Eye (tissue), 1 donor: ENCODE data around the gene TFAP2E.

Experiments
- DNase-seq: peaks from one replicate; pipeline ENCODE4 v3.0.0-alpha.2; 2015

Gene TFAP2E

DNA sequence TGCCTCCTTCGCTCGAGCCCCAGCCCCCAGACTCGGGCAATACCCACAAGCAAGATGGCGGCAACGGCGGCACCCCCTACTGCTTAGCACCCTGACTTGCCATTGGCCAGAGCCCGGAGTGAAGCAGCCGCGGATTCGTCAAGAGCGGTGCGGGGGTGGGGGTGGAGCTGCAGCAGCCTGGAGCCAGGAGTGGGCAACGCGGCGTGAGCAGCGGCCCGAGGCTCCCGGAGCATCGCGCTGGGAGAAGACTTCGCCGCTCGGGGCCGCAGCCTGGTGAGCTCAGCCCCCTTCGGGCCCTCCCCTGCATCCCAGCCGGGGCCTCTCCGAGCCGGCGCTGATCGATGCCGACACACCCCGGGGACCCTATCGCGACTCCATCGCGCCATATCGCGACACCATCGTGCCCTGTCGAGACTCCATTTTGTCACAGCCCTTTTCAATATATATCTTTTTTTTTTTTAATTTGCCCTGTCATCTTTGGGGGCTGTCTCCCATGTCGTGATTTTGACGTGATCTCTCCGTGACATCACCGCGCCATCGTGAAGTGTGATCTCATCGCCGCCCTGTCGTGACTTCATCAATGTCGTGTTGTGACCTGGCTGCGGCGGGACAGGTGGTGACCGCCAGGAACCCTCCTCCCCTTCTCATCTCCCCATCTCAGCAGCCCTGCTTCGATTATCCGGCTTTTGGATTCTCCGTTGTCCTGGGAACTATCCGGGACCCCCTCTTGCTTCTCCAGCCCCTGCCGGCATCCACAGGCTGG lies 15.3 kb upstream of the TFAP2E start, which contains the start of gene NCDN:
TSS of gene NCDN (plus strand) at position 189 of the 763 bp plus-strand sequence. CDS start at position 581, 392 bp downstream.
- DNase-seq = peak; percentile 99

DNA sequence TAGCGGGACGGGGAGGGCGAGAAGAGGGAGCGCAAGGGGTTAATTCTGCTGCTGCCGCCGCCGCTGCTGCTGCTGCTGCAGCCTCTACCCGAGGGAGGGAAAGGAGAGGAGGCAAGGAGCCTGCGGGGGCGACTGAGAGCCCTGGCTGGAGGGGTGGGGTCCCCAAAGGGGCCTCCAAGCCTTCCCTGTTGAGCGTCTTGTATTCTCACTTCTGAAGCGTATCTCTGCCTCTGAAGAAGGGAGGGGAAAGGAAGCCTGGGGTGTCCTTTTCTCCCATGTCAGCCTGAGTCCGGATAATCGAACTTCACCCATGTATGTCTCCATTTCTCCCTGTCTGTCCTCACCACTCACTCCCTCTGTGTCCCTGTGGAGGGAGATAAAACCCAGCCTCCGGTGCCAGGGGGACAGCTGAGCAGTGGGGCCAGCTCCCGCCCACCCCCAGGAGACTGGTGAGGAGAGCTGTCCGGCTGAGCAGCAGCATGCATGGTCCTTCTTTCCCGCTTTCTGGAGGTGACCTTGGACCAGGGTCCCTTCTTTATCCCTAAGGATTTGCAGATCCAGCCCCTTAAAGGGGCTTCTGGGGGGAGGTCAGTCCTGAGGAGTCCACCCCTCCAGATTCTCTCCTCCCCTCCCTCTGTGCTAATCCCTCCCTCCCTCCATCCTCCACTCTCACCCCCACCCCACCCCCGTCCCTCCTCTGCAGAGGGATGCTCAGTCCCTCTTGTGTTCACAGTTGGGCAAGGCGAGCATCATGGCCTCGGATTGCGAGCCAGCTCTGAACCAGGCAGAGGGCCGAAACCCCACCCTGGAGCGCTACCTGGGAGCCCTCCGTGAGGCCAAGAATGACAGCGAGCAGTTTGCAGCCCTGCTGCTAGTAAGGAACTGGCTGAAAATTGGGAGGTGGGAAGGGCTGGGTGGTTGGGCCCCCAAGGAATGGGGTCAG lies 14.5 kb upstream of the TFAP2E start:
- DNase-seq = peak; percentile 83

DNA sequence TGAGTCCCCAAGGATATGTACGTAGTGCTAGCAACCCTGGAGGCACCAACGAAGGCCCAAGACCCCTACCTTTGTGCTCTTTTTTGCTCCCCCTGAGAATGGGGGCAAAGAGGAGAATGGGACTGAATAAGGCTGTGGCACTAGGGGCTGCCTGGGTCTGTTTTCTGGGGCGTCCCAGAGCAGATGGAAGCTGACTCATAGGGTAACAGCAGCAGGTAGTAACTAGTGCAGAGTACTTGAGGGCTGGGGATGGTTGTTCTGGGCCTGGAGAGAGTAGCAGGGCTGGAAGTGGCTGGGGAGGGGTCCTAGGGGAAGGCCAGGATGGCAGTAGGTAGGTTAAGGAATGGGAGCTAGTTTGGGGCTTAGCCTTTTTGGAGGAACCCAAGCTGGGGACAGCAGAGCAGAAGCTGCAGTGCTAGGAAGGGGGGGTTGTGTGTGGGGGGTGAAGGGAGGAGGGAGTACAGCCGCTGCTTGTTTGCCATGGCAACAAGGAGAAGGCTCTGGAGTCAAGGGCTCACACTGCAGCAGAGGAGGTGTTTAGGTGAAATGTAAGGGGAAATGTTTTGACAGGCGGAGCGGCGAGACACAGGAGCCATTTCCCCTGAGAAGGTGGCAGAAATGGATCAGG lies 13.7 kb upstream of the TFAP2E start:
- no peak for DNase-seq

DNA sequence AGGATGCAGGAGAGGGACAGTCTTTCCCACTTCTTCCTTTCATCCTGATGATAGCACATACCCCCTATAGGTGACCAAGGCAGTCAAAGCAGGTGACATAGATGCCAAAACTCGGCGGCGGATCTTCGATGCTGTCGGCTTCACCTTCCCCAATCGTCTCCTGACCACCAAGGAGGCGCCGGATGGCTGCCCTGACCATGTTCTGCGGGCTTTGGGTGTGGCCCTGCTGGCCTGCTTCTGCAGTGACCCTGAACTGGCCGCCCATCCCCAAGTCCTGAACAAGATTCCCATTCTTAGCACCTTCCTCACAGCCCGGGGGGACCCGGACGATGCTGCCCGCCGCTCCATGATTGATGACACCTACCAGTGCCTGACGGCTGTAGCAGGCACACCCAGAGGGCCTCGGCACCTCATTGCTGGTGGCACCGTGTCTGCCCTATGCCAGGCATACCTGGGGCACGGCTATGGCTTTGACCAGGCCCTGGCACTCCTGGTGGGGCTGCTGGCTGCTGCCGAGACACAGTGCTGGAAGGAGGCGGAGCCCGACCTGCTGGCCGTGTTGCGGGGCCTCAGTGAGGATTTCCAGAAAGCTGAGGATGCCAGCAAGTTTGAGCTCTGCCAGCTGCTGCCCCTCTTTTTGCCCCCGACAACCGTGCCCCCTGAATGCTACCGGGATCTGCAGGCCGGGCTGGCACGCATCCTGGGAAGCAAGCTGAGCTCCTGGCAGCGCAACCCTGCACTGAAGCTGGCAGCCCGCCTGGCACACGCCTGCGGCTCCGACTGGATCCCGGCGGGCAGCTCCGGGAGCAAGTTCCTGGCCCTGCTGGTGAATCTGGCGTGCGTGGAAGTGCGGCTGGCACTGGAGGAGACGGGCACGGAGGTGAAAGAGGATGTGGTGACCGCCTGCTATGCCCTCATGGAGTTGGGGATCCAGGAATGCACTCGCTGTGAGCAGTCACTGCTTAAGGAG lies 12.6 kb upstream of the TFAP2E start:
- DNase-seq = no peak

GRCh38 chr1:35561297-35561971 lies 11.7 kb upstream of the TFAP2E start:
- DNase-seq = peak; percentile 20

- no peak for DNase-seq
Measured at GRCh38 chr1:35561972-35562680, 11.0 kb upstream of the TFAP2E start.

GRCh38 chr1:35563166-35563565 lies 9.9 kb upstream of the TFAP2E start:
- DNase-seq = no peak

DNA sequence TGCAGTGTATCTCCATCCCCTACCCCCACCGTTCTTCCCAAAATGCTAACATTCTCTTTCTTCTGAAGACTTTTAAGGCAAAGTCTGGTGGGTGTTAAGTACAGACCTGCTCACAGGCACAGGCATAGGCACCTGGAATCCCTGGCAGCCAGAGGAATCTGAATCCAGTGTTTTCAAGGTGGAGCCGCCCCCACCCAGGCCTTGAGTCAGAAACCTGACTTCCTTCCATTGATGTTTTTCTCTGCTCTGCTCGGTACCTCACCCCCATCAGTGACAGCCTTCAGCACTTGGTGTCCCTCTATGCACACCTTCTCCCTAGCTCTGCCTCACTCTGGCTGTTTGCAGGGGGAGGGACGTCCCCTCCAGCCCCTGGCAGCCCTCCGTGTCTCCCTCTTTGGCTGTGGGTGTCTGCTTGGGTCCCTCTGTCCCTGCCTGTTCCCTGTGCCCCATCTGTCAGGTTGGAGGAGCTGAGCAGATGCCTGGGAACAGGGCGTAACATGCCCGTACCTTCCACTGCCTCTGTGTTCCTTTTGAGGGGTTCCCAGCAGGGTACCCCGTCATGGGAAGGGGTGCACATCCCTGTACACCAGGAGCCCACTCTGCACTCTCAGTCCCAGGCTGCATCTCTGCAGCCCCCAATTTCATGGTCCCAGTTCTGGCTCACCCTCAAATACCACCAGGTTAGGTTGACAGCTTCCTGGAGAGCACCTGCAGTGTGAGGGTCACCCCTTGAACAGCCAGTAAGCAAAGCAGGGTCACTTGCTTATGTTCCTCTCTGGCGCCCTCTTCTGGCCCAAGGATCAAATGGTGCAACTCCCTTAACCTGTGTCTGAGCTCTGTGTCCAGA lies 8.9 kb upstream of the TFAP2E start:
- peak; percentile 87 for DNase-seq

DNA sequence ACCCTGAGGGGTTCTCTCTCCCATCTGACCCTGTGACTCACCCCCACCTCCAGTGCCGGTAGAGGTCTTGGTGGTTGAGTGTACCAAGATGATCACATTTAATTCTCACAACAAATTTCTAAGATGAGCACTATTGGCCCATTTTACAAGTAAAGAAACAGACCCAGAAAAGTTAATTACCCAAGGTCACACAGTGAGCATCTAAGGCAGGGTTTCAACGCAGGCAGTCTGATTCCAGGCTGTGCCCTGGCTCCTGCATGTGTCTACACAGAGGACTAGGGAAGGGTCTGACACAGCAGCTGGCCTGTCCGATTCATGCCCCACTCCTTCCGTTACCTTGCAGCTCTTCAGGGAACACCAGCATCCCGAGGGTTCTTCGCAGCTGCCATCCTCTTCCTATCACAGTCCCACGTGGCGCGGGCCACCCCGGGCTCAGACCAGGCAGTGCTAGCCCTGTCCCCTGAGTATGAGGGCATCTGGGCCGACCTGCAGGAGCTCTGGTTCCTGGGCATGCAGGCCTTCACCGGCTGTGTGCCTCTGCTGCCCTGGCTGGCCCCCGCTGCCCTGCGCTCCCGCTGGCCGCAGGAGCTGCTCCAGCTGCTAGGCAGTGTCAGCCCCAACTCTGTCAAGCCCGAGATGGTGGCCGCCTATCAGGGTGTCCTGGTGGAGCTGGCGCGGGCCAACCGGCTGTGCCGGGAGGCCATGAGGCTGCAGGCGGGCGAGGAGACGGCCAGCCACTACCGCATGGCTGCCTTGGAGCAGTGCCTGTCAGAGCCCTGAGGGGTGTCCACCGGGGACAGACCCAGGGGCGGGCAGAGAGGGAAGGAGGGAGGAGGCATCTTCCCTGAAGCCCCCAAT lies 8.0 kb upstream of the TFAP2E start:
- no peak for DNase-seq

DNA sequence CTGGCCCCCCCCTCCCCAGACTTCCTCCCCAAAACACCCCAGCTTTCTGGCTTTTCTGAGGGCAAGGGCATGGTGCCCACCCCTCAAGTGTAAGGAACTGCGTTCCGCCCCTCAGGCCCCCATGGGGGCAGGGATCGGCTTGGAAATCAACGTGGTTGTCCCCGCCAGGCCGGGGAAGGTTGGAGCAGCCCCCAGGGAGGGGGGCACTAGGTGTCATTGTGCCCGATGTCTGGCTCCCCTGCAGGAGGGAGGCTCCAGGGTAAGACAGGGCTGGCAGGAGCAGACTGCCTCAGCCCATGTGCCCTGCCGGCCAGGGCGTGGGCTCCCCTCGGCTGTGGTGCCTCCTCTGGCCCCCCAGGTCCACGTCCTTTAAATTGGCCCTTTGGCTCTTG lies 7.4 kb upstream of the TFAP2E start:
- DNase-seq = no peak

GRCh38 chr1:35567947-35568558 lies 5.1 kb upstream of the TFAP2E start:
- no peak for DNase-seq

DNA sequence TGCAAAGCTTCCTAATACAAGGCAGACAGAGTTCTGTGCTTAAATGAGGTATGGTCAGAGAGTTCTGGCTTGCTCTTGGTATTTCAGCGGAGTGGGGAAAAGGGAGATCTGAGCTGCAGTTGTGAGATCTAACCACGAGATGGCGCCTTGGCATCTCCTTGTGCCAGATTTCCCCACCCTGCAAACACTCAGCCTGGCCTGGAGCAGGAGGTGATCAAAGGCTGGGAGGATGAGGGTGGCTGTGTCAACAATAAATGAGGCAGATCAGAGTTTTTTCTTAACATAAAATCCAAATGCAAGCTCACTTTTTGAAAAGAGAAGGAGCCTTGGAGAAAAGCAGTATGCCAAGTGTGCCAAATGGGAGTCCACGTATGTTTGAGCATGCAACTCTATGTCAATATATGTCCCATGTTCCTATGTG lies 4.1 kb upstream of the TFAP2E start:
- DNase-seq = peak; percentile 94

DNA sequence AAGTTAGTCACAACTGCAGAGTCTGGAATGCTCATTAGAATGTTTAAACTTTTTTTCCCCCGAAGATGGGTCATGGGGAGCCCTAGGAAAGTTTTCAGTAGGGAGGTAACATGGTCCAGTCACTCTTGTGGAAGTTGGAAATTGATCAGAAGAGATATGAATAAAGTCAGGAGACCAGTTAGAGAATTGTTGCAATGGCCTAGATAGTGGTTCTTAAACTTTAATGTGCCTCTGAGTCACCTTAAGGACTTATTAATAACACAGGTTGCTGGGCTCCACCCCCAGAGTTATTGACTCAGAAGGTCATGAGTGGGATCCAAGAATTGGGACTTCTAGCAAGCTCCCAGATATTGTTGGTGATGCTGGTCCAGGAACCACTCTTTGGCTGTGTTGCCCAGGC lies 3.2 kb upstream of the TFAP2E start:
- no peak for DNase-seq

DNA sequence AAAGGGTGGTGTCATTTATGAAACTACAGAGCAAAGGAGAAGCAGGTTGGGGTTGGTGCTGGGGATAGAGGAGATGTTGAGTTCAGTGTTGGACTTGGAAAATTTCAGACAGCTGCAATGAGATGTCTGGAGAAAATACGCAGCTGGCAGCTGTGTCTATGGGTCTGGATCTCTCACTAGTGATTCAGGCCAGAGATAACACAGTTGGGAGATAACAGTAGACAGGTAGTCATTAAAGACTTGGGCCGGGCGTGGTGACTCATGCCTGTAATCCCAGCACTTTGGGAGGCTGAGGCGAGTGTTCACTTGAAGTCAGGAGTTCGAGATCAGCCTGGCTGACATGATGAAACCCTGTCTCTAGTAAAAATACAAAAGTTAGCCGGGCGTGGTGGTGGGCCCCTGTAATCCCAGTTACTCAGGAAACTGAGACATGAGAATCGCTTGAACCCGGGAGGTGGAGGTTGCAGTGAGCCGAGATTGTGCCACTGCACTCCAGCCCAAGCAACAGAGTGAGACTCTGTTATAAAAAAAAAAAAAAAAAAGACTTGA lies 2.5 kb upstream of the TFAP2E start:
- DNase-seq = no peak

DNA sequence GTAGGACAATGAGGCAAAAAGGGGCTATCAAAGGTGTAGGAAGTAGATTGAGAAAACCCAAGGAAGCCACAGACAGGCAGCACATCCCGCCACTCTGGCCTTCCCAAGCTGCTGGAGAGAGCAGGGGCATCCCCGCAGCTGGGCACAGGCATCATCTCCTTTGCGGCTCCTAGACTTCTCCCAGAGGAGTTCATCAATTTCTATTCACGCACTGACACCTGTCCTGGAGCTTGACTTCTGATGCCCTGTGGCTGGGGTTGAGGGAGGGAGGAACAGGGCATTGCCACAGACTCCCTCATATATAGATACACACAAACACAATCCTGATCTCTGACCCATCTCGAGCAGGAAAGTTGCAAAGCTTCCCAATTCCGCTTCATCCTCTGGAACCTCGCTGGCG lies 1.9 kb upstream of the TFAP2E start:
- DNase-seq = no peak

GRCh38 chr1:35572296-35572695 lies 818 bp upstream of the TFAP2E start:
- no peak for DNase-seq

DNA sequence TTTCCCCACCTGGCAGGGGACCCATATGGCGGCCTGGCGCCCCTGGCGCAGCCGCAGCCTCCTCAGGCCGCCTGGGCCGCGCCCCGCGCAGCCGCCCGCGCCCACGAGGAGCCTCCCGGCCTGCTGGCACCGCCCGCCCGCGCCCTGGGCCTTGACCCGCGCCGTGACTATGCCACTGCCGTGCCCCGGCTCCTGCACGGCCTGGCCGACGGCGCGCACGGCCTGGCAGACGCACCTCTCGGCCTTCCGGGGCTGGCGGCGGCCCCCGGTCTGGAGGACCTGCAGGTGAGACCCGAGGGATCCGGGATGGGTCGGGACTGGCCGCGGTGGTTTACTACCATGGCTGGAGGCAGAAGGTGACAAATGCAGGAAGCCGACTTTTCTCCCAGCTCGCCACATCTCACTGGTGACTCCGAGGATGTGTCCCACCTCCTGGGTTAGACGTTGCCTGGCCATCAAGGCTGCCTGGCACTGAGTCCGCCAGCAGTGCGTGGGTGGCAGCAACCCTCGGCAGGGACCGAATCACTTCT lies 1.1 kb downstream of the TFAP2E start:
- no peak for DNase-seq
